ENCODE results near the gene DCLK3. TPM values are rescaled to one million over a fixed set of nuclear protein-coding genes. Genes with fewer than 3 reads are reported as not detected.

DCLK3 gene
- total and polyA plus RNA-seq, 2 of the 13 experiments (the other 11 are each of a cell fraction or from before 2014, with no cell fraction given): not detected

DNA sequence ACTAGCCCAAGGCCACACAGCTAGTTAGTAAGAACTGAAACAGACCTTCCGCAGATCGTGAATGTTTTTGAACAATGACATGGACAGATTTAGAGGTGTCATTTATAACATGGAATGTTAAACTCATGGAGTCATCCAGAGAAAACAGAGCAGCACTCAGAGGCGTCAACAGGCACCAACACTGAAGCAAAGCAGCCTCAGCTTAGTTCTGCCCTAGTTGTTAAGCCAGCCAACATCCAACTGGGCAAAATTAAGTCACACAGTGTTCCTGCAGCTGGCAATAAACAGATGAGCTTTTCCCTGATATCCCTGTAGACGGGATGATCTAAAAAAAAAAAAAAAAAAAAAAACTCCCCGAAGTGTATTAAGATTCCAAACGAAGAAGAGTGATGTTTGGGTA, 13.6 kb downstream of the DCLK3 start:
- Histone ChIP-seq H3K36me3 (replicated peaks in 1 of 2; ENCODE audit: control insufficient read depth in 1 of 2, insufficient read depth in 2 of 2, low read length in 2 of 2) (no peaks in the 10 kb centered on the region), H3K27ac (ENCODE audit: extremely low read length, insufficient read depth, low read length) (no peak overlapping the region), H3K9me3 (ENCODE audit: low read length) (no peaks in the 10 kb centered on the region), H3K79me2 (ENCODE audit: insufficient read depth, low read length) (no peaks in the 10 kb centered on the region), H3K4me2 (ENCODE audit: low read depth, low read length) (no peak overlapping the region), H3K9ac (ENCODE audit: insufficient read depth, low read depth, low read length) (no peak overlapping the region), H2AFZ (ENCODE audit: low read length) (no peak overlapping the region), H3K4me3 (replicated peaks in 1 of 3; ENCODE audit: insufficient read depth in 1 of 3, low read depth in 2 of 3, low read length in 3 of 3) (no peak overlapping the region), H3K4me1 (ENCODE audit: insufficient read depth, low read length) (no peaks in the 10 kb centered on the region), H3K27me3 (ENCODE audit: control insufficient read depth in 1 of 2, insufficient read depth in 2 of 2, low read length in 2 of 2) (no peaks in the 10 kb centered on the region; a peak in 2 of 5 replicates), H4K20me1 (ENCODE audit: insufficient read depth, low read length) (no peaks in the 10 kb centered on the region)
- WGBS (ENCODE audit: low lambda C conversion rate): 18% methylated on average over 6 of the region's 6 CpGs
- ATAC-seq: no peak
- ChIA-PET POLR2A (no interaction called here), CTCF (ENCODE audit: low intra/inter-chr PET ratio, low total read pairs) (no interaction called here)
- no peak for TF ChIP-seq CCDC6 (CRISPR knock-in tag; IDR thresholded peaks at IDR 0.05)
- TF ChIP-seq, protein P1, sequence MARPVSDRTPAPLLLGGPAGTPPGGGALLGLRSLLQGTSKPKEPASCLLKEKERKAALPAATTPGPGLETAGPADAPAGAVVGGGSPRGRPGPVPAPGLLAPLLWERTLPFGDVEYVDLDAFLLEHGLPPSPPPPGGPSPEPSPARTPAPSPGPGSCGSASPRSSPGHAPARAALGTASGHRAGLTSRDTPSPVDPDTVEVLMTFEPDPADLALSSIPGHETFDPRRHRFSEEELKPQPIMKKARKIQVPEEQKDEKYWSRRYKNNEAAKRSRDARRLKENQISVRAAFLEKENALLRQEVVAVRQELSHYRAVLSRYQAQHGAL (CRISPR knock-in tag; IDR thresholded peaks at IDR 0.05; ENCODE audit: not compliant biosample characterization): no peak
- no peak for TF ChIP-seq FOXA3 (CRISPR knock-in tag; IDR thresholded peaks at IDR 0.05)
- no peak for TF ChIP-seq CREM (IDR thresholded peaks at IDR 0.05)
- TF ChIP-seq CREM (CRISPR knock-in tag; IDR thresholded peaks at IDR 0.05): no peak
- TF ChIP-seq PPARG (CRISPR knock-in tag; conservative IDR thresholded peaks at IDR 0.05): no peak
- TF ChIP-seq RBAK (CRISPR knock-in tag; IDR thresholded peaks at IDR 0.05): no peak
- no peak for TF ChIP-seq ZMYM3 (CRISPR knock-in tag; IDR thresholded peaks at IDR 0.05)
- no peak for TF ChIP-seq ZFYVE20 (CRISPR knock-in tag; IDR thresholded peaks at IDR 0.05; ENCODE audit: borderline replicate concordance, low read depth)
- TF ChIP-seq TP53 (CRISPR knock-in tag; conservative IDR thresholded peaks at IDR 0.05): no peak
- TF ChIP-seq FOSL2 (CRISPR knock-in tag; IDR thresholded peaks at IDR 0.05): no peak
- TF ChIP-seq MED1 (CRISPR knock-in tag; IDR thresholded peaks at IDR 0.05): no peak
- no peak for TF ChIP-seq SIX4 (CRISPR knock-in tag; IDR thresholded peaks at IDR 0.05)
- no peak for TF ChIP-seq ZIK1 (CRISPR knock-in tag; IDR thresholded peaks at IDR 0.05; ENCODE audit: borderline replicate concordance, low read depth)
- TF ChIP-seq, protein P2, sequence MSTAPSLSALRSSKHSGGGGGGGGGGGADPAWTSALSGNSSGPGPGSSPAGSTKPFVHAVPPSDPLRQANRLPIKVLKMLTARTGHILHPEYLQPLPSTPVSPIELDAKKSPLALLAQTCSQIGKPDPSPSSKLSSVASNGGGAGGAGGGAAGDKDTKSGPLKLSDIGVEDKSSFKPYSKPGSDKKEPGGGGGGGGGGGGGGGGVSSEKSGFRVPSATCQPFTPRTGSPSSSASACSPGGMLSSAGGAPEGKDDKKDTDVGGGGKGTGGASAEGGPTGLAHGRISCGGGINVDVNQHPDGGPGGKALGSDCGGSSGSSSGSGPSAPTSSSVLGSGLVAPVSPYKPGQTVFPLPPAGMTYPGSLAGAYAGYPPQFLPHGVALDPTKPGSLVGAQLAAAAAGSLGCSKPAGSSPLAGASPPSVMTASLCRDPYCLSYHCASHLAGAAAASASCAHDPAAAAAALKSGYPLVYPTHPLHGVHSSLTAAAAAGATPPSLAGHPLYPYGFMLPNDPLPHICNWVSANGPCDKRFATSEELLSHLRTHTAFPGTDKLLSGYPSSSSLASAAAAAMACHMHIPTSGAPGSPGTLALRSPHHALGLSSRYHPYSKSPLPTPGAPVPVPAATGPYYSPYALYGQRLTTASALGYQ (CRISPR knock-in tag; IDR thresholded peaks at IDR 0.05): no peak
- TF ChIP-seq ZBTB7B (CRISPR knock-in tag; IDR thresholded peaks at IDR 0.05): no peak
- TF ChIP-seq, protein P3, sequence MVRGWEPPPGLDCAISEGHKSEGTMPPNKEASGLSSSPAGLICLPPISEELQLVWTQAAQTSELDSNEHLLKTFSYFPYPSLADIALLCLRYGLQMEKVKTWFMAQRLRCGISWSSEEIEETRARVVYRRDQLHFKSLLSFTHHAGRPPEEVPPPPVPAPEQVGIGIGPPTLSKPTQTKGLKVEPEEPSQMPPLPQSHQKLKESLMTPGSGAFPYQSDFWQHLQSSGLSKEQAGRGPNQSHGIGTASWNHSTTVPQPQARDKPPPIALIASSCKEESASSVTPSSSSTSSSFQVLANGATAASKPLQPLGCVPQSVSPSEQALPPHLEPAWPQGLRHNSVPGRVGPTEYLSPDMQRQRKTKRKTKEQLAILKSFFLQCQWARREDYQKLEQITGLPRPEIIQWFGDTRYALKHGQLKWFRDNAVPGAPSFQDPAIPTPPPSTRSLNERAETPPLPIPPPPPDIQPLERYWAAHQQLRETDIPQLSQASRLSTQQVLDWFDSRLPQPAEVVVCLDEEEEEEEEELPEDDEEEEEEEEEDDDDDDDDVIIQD (CRISPR knock-in tag; IDR thresholded peaks at IDR 0.05; ENCODE audit: low read depth): no peak
- intact Hi-C loops (cut with micrococcal nuclease; ENCODE audit: unreplicated experiment) (no loop called here), in situ Hi-C loops (cut with HindIII; ENCODE audit: extremely low pct_ligation_motif_present, low pct_unique_long_range_greater_than_20kb) (no loop called here)
- FAIRE-seq: no peak
- no TSS peak for BruUV-seq (replicated peaks)
- no peak for DNase-seq (ENCODE audit: low spot score)
